AG09319 (cell line): Measurements from ENCODE around the gene IGFN1.
"Not testable (repeated sequence)": the region's sequence is repeated elsewhere in the genome, so short reads cannot be mapped to it uniquely, and the experiment has no call there.

Experiments used
- DNase-seq: peaks from one replicate; pipeline ENCODE4 v3.0.0-alpha.2; 2010; ENCODE audit warnings: low read depth; ENCODE audit errors: extremely low read depth
- CTCF ChIP-seq: IDR thresholded peaks from 2 replicates; pipeline ENCODE4 v1.5.1; 2011; ENCODE audit warnings: low read depth, mild to moderate bottlenecking, inconsistent platforms, low read length, moderate library complexity

The IGFN1 gene

GRCh38 chr1:201255479-201256362 is 65.1 kb downstream of the IGFN1 start:
- no peak for TF ChIP-seq CTCF
- no peak for DNase-seq

- DNase-seq: not testable (repeated sequence)
These were observed 67.5 kb downstream of the IGFN1 start for GRCh38 chr1:201258132-201258531.

- TF ChIP-seq CTCF: no peak
- no peak for DNase-seq
These were observed 68.2 kb downstream of the IGFN1 start for GRCh38 chr1:201258763-201259230.

GRCh38 chr1:201259476-201260235 is 69.0 kb downstream of the IGFN1 start:
- no peak for DNase-seq
- TF ChIP-seq CTCF: no peak; the same call in 1 of the 2 replicates

- no peak for TF ChIP-seq CTCF
- DNase-seq: no peak
These were observed 69.6 kb downstream of the IGFN1 start for GRCh38 chr1:201260236-201260590.

GRCh38 chr1:201260648-201261311 is 70.2 kb downstream of the IGFN1 start:
- no peak for DNase-seq
- no peak for TF ChIP-seq CTCF

GRCh38 chr1:201261771-201262547 is 71.3 kb downstream of the IGFN1 start:
- DNase-seq: no peak
- TF ChIP-seq CTCF: no peak
